SU-DHL-6 (cell line): ENCODE results near the gene CISD3.

Experiments used
- CTCF ChIP-seq: fragments of 200-600 bp; sonication (generic); IDR thresholded peaks from one replicate; pipeline ENCODE4 v1.5.1; 2017; ENCODE audit warnings: antibody characterized with exemption, mild to moderate bottlenecking, low read length, moderate library complexity; ENCODE audit not compliant: insufficient read depth, poor library complexity, severe bottlenecking
- EZH2phosphoT487 ChIP-seq: fragments of 200-600 bp; sonication (generic), shearing (Covaris generic); conservative IDR thresholded peaks from 2 replicates; pipeline ENCODE4 v1.6.1; 2018; ENCODE audit warnings: mild to moderate bottlenecking, antibody characterized with exemption, low read length, moderate library complexity, mixed read lengths

GRCh38 chr17:38746849-38747462, 16.8 kb downstream of the CISD3 start:
- TF ChIP-seq CTCF (no peak), EZH2phosphoT487 (no peak)
